AG04450 (cell line): ENCODE measurements around the gene UBLCP1. TPM values are rescaled to one million over a fixed set of nuclear protein-coding genes. Genes with fewer than 3 reads are reported as not detected.

Experiments used
- CTCF ChIA-PET: fragments of 300-600, 350-600 bp; formaldehyde crosslinking; extraction: SDS; loops from one replicate; lab custom pipeline; 2022; ENCODE audit warnings: antibody characterized with exemption, inconsistent platforms; lab: Charles Lee
- POLR2A ChIA-PET: fragments of 350-600 bp; formaldehyde crosslinking; extraction: SDS; loops from one replicate; lab custom pipeline; 2021; ENCODE audit warnings: antibody characterized with exemption, inconsistent platforms; lab: Yijun Ruan, JAX
- DNase-seq: peaks from one replicate; pipeline ENCODE4 v3.0.0-alpha.2; 2011; ENCODE audit warnings: low read depth, low spot score
- H3K27ac ChIP-seq: one replicate; pipeline ENCODE4 v1.5.1; 2012; ENCODE audit warnings: low read depth, low read length, control low read depth
- H3K27me3 ChIP-seq: one replicate; pipeline ENCODE4 v1.6.0; 2012; ENCODE audit warnings: low read length; ENCODE audit not compliant: control insufficient read depth, insufficient read depth
- H3K4me3 ChIP-seq: 2 replicates; pipeline ENCODE4 v1.5.1; 2011; ENCODE audit warnings: mild to moderate bottlenecking, low read depth, low read length, control low read depth
- H3K9me3 ChIP-seq: 2 replicates; pipeline ENCODE4 v1.5.1; 2012; ENCODE audit warnings: low read length; ENCODE audit not compliant: control insufficient read depth, insufficient read depth
- CTCF ChIP-seq: IDR thresholded peaks from 2 replicates; pipeline ENCODE4 v1.5.1; 2011; ENCODE audit warnings: low read depth, low read length, control low read depth, inconsistent platforms
- polyA minus RNA-seq: library from RNA; depleted of rRNA, polyadenylated mRNA; stranded (reverse); fragments of >200 nt; gene quantifications from 2 replicates; pipeline ENCODE4 v1.2.3, GENCODE V29; 2011; rRNA and poly(A)+ RNA removed
- polyA plus RNA-seq: library from polyadenylated mRNA; depleted of rRNA; stranded (reverse); fragments of >200 nt; gene quantifications from 2 replicates; pipeline ENCODE4 v1.2.3, GENCODE V29; 2011; rRNA removed

The UBLCP1 gene
- polyA plus RNA-seq (25.0 and 34.4 TPM in 2 replicates), polyA minus RNA-seq (3.9 and 7.3 TPM in 2 replicates)

- H3K27ac ChIP-seq = peak within 1 kb of the TSS; percentile 95
- ChIA-PET CTCF (interaction anchor here (0.9 to 2.3 kb wide), 4 partner anchors 11 to 106 kb away, joined by 3 to 12 read pairs (median 8); no protein-coding TSS in a partner anchor), POLR2A (no interaction called here)
- H3K27me3 ChIP-seq = no peaks in the 10 kb centered on the region
- DNase-seq = peak; percentile 24
- H3K4me3 ChIP-seq = peak within 1 kb of the TSS; percentile 96
- H3K9me3 ChIP-seq = peaks cover 6% of the 10 kb centered on the region; the same call in 1 of the 2 replicates
- TF ChIP-seq CTCF = no peak
Measured at GRCh38 chr5:159262859-159263568, at the start of gene UBLCP1. Gene UBLCP1 (plus strand): TSS chr5:159263290. CDS start chr5:159268916, 5,626 bp downstream.

GRCh38 chr5:159214486-159215271, 48.4 kb upstream of the UBLCP1 start:
- no peak for TF ChIP-seq CTCF
- CTCF ChIA-PET = interaction anchor here (0.7 to 2.4 kb wide), 4 partner anchors 58 to 324 kb away, joined by 3 to 9 read pairs (median 5); no protein-coding TSS in a partner anchor
- DNase-seq = no peak

GRCh38 chr5:159215886-159216285, 47.2 kb upstream of the UBLCP1 start:
- no peaks in the 10 kb centered on the region for H3K27me3 ChIP-seq
- H3K9me3 ChIP-seq = no peaks in the 10 kb centered on the region
- ChIA-PET POLR2A (no interaction called here), CTCF (interaction anchor here (0.7 to 2.4 kb wide), 2 partner anchors 59 to 743 kb away, joined by 3 to 9 read pairs; no protein-coding TSS in a partner anchor)
- TF ChIP-seq CTCF = no peak
- DNase-seq = no peak
- H3K4me3 ChIP-seq = no peak overlapping the region
- no peak overlapping the region for H3K27ac ChIP-seq

More at GRCh38 chr5:159214486-159215271, 48.4 kb upstream of the UBLCP1 start:
- no peak overlapping the region for H3K4me3 ChIP-seq
- POLR2A ChIA-PET = no interaction called here
- no peaks in the 10 kb centered on the region for H3K27me3 ChIP-seq
- no peak overlapping the region for H3K27ac ChIP-seq
- H3K9me3 ChIP-seq = no peaks in the 10 kb centered on the region

- ChIA-PET POLR2A (interaction anchor here (0.7 kb wide), 1 partner anchor 180 kb away, joined by 6 read pairs; no protein-coding TSS in a partner anchor), CTCF (interaction anchor here (0.7 to 2.4 kb wide), 4 partner anchors 60 to 783 kb away, joined by 3 to 9 read pairs (median 7); no protein-coding TSS in a partner anchor)
- DNase-seq = no peak
- TF ChIP-seq CTCF = 0 out of 2 replicates have a peak, but pooled peaks have one; percentile 3
- H3K9me3 ChIP-seq = no peaks in the 10 kb centered on the region
- H3K27ac ChIP-seq = no peak overlapping the region
- H3K4me3 ChIP-seq = no peak overlapping the region
- H3K27me3 ChIP-seq = no peaks in the 10 kb centered on the region
Measured at GRCh38 chr5:159216454-159216853, 46.6 kb upstream of the UBLCP1 start.
